ENCODE data around the gene LSM6. TPM values are rescaled to one million over a fixed set of nuclear protein-coding genes. Genes with fewer than 3 reads are reported as not detected.

LSM6 gene
- total RNA-seq, 1 experiment from 2014 or later, result 78.3 TPM

- no peaks in the 10 kb centered on the region for H3K36me3 Mint-ChIP-seq (ENCODE audit: insufficient read depth in 1 of 3, low read depth in 3 of 3)
- no peaks in the 10 kb centered on the region for H3K79me2 ChIP-seq (ENCODE audit: insufficient read depth, low read length)
- no peaks in the 10 kb centered on the region for H3K4me1 Mint-ChIP-seq
- no peak overlapping the region for H3T11ph ChIP-seq (ENCODE audit: low read length)
- H3K4me3 Mint-ChIP-seq, result no peak overlapping the region
- H3K4me2 ChIP-seq (ENCODE audit: insufficient read depth, insufficient read length, low read length), result no peak overlapping the region
- no peaks in the 10 kb centered on the region for H4K20me1 ChIP-seq (ENCODE audit: control insufficient read depth, insufficient read depth, insufficient read length)
- H2AFZ ChIP-seq (ENCODE audit: low read length), result no peak overlapping the region
- H2BK12ac ChIP-seq (ENCODE audit: insufficient read length, low read depth, low read length), result no peak overlapping the region
- no peak overlapping the region for H3K56ac ChIP-seq (ENCODE audit: insufficient read length, low read depth, low read length)
- H2BK5ac ChIP-seq (ENCODE audit: insufficient read length, low read length), result no peak overlapping the region
- no peak overlapping the region for H2AK5ac ChIP-seq (ENCODE audit: insufficient read length, low read length)
- no peaks in the 10 kb centered on the region for H3K4me1 ChIP-seq (ENCODE audit: insufficient read depth, low read length)
- no peak overlapping the region for H2BK20ac ChIP-seq (ENCODE audit: low read depth, low read length, poor library complexity, severe bottlenecking)
- H3K23ac ChIP-seq (ENCODE audit: insufficient read length, low read depth, low read length), result no peak overlapping the region
- H3K27ac Mint-ChIP-seq, result no peak overlapping the region
- no peak overlapping the region for H2BK120ac ChIP-seq (ENCODE audit: low read depth, low read length, poor library complexity, severe bottlenecking)
- no peak overlapping the region for H3K18ac ChIP-seq (ENCODE audit: insufficient read length, low read depth, low read length)
- TF ChIP-seq, protein P1, sequence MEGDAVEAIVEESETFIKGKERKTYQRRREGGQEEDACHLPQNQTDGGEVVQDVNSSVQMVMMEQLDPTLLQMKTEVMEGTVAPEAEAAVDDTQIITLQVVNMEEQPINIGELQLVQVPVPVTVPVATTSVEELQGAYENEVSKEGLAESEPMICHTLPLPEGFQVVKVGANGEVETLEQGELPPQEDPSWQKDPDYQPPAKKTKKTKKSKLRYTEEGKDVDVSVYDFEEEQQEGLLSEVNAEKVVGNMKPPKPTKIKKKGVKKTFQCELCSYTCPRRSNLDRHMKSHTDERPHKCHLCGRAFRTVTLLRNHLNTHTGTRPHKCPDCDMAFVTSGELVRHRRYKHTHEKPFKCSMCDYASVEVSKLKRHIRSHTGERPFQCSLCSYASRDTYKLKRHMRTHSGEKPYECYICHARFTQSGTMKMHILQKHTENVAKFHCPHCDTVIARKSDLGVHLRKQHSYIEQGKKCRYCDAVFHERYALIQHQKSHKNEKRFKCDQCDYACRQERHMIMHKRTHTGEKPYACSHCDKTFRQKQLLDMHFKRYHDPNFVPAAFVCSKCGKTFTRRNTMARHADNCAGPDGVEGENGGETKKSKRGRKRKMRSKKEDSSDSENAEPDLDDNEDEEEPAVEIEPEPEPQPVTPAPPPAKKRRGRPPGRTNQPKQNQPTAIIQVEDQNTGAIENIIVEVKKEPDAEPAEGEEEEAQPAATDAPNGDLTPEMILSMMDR (conservative IDR thresholded peaks at IDR 0.05), result no peak
- no peaks in the 10 kb centered on the region for H3K27me3 ChIP-seq (ENCODE audit: insufficient read depth, low read length)
- no peak overlapping the region for H3K14ac ChIP-seq (ENCODE audit: insufficient read depth, low read length)
- H4K8ac ChIP-seq (replicated peaks; ENCODE audit: insufficient read length, low read depth, low read length), result no peak overlapping the region
- H3K9me3 ChIP-seq (ENCODE audit: control insufficient read depth, low read depth, low read length), result no peaks in the 10 kb centered on the region
- H4K5ac ChIP-seq (ENCODE audit: insufficient read length, low read depth, low read length), result no peak overlapping the region
- no peaks in the 10 kb centered on the region; a peak in 2 of 5 replicates for H3K9me3 Mint-ChIP-seq
- no peaks in the 10 kb centered on the region for H3K23me2 ChIP-seq (ENCODE audit: insufficient read length, low read depth, low read length, poor library complexity, severe bottlenecking)
- no peak overlapping the region for H2BK15ac ChIP-seq (ENCODE audit: low read depth, low read length)
- no peaks in the 10 kb centered on the region for H3K79me1 ChIP-seq (ENCODE audit: insufficient read depth, low read depth, low read length, poor library complexity, severe bottlenecking)
- no peak overlapping the region for H3K27ac ChIP-seq (ENCODE audit: insufficient read length, low read depth, low read length)
- H3K9ac ChIP-seq (ENCODE audit: extremely low read depth, insufficient read length, low read length), result no peak overlapping the region
- H3K4ac ChIP-seq (ENCODE audit: low read depth, low read length), result no peak overlapping the region
- no peak for DNase-seq
- no peak overlapping the region for H4K91ac ChIP-seq (ENCODE audit: insufficient read length, low read depth, low read length)
- peaks cover 3% of the 10 kb centered on the region; the same call in 1 of the 2 replicates for H3K27me3 Mint-ChIP-seq (ENCODE audit: low read depth)
Measured at GRCh38 chr4:146161243-146161642, 14.3 kb upstream of the LSM6 start.
